GM19452 (cell line): ENCODE results near the gene HNMT.
"Not testable (repeated sequence)": the region's sequence is repeated elsewhere in the genome, so short reads cannot be mapped to it uniquely, and the experiment has no call there.

Experiments
- ATAC-seq: cut with Tn5 transposase; IDR thresholded peaks from one replicate; pipeline ENCODE4 v1.9.1; 2021; ENCODE audit not compliant: unreplicated experiment

The HNMT gene

DNA sequence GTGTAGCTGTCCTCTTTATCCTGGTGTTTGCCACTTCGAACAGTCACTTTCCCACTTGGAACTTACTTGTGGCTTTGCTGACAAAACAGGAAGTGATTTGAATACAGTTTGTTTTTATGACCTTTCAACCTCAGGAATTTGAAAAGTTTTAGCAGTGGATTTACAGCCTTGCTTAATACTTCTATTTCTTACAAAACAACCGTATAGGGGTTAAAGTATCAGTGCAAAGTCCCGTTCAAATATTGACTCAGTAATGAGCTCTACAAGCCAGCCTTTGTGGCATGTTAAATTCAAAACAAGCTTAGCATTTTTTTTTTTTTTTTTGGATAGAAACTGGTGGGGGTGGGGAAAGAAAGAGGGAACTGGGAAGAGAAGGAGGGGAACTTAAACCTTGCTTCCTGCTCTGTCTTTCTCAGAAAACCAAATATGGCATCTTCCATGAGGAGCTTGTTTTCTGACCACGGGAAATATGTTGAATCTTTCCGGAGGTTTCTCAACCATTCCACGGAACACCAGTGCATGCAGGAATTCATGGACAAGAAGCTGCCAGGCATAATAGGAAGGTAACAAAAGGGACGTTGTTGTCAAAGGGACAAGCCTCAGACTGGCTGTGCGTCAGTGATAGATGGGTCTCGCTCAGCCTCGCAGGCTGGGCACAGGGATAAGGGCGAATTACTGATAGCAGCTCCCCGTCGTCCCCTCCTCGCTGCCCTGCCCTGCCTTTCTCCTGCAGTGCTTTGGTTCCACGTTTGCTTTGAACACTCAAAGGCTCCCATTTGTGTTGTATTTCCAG lies at the start of gene HNMT:
HNMT (plus strand) TSS at position 408 of the 793 bp plus-strand sequence; CDS start at position 427, 19 bp downstream.
- no peak for ATAC-seq

DNA sequence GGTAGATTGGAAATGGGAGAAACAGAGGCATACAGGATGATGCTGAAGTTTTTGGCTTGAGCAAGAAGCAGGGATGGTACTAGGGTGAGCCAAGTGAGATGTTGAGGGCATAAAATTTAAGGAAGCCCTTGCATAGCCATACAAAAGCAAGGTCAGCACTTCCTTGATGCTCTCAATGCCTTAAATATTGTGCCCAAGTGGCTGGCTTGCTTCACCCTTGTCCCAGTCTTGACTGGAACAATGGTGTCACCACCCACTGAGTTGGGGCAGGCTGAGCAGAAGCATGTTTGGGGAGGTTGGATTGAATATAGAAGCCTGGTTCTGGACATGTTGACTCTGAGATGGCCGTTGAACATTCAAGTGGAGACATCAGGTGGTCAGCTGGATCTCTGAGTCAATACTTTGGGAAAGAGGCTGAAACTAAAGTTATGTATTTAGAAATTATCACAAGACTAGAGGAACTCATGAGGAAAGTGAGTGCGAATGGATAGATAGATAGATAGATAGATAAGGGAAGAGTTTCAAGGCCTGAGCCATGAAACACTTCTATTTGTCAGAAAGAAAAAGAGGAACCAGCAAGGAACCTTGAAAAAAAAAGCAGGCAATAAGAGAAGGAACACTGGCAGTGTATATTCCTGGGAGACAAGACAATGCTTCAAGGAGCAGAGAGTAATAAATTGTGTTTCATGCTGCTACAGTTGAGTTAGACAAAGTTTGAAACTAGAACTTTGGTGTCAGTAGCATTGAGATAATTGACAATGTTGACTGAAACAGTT lies 43.0 kb upstream of the HNMT start:
- no peak for ATAC-seq

DNA sequence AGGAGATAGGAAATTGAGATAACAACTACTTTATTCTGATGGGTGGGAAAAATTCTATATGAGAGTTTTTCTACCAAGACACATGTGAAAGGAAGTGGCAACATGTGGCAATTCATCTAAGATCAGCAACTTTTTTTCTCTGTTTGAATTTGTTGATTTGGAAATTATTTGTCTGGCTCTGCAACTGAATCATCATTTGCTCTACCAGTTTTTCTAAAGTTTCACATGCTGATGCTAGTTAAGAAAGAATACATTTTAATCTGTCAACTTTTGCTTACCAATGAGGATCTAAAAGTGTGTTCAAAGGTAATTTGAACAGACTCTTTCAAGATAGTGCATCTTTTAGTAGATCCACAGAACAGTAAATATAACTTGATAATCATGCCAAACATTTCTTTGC lies 42.1 kb upstream of the HNMT start:
- ATAC-seq = not testable (repeated sequence)

DNA sequence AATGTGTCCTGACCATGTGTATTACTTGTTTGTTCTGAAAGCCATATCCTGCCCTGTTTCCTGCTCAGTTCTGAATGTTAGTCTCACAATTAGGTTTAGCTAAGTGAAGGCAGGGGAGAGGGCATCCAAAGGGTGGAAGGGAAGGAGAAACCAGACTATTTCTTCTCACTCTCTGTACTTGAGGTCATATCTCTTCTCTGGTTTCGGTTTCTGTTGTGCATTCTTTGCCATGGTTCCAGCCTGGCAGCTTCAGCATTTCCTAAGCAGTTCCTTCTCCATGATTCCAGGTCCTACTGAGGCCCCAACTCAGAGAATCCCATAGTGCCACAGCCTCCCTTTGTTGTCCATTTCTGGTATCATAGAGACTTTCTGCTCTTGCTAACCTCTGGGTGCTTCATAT lies 40.3 kb upstream of the HNMT start:
- ATAC-seq = no peak

DNA sequence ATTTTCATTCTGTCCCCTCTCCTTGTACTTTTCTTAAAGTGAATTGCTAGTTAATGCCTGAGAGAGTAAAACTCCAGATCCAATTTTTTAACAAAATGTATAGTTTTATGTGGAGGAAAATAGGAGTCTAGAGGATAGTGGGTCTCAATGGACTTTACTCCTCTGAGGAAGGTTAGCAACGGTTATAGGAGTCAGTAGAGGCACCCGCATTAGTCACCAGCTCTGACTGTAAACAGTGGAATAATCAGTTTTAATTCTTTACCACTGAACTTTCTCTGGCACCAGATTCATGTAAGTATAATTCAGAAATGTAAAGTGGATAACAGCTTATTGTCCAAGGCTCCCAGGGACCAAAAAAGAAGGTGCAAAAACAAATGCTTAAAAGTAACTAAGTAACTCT lies 38.7 kb upstream of the HNMT start:
- no peak for ATAC-seq

- ATAC-seq = no peak
Measured at GRCh38 chr2:137927846-137928245, 36.4 kb upstream of the HNMT start.

- no peak for ATAC-seq
Measured at GRCh38 chr2:137928547-137929518, 35.4 kb upstream of the HNMT start.

GRCh38 chr2:137929519-137929916 lies 34.8 kb upstream of the HNMT start:
- ATAC-seq = no peak

DNA sequence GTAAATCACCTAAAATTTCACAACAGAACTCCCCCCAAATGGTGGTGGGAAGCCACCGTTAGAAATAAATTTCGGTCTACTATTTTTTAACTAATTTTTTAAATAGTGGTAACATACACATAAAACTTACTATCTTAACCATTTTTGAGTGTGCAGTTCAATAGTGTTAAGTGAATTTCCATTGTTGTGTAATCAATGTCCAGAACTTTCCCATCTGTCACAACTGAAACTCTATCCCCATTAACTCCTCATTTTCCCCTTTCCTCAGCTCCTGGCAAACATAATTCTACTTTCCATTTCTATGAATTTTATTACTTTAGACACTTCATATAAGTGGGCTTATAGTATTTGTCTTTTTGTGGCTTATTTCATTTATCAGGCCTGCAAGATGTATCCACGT lies 34.1 kb upstream of the HNMT start:
- ATAC-seq = no peak

GRCh38 chr2:137935591-137935990 lies 28.7 kb upstream of the HNMT start:
- ATAC-seq = no peak

GRCh38 chr2:137937246-137937645 lies 27.0 kb upstream of the HNMT start:
- ATAC-seq = no peak

- no peak for ATAC-seq
Measured at GRCh38 chr2:137937778-137938177, 26.5 kb upstream of the HNMT start.

DNA sequence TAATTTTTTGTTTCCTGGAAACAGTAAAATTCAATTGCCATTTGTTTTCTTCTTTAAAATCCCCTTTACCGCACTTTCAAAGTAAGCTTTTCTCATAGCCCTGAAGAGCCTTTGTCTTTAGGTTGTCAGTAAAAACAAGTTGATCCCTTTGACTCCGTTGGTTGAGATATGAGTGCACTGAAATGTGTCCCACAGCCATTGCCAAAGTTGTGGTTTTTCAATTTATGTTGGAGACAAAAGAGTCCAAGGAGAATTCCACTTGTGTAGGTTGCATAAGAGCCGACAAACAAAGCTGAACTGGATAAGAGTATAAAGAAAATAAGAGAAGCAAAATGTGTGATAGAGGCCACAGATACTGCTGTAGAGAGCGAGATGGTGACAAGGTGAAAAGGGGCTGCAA lies 26.1 kb upstream of the HNMT start:
- ATAC-seq = no peak

- ATAC-seq = no peak
Measured at GRCh38 chr2:137939026-137939425, 25.2 kb upstream of the HNMT start.

DNA sequence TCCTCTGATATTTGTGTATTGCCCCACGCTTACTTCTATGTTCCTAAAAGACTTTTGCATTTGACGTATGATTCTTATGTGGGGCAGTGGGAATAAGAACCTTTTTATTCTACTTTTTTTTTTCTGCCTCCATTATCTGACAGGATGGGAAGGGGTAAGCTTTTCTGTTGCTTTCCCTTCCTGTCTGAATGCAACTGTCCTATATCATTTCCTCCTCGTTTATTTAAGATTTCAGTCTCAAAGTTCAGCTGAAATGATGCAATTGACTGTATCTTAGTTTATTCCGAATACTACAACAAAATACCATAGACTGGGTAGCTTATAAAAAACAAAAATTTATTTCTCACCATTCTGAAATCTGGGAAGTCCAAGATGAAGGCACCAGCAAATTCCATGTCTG lies 24.1 kb upstream of the HNMT start:
- ATAC-seq = no peak

- no peak for ATAC-seq
Measured at GRCh38 chr2:137942037-137942832, 22.0 kb upstream of the HNMT start.

DNA sequence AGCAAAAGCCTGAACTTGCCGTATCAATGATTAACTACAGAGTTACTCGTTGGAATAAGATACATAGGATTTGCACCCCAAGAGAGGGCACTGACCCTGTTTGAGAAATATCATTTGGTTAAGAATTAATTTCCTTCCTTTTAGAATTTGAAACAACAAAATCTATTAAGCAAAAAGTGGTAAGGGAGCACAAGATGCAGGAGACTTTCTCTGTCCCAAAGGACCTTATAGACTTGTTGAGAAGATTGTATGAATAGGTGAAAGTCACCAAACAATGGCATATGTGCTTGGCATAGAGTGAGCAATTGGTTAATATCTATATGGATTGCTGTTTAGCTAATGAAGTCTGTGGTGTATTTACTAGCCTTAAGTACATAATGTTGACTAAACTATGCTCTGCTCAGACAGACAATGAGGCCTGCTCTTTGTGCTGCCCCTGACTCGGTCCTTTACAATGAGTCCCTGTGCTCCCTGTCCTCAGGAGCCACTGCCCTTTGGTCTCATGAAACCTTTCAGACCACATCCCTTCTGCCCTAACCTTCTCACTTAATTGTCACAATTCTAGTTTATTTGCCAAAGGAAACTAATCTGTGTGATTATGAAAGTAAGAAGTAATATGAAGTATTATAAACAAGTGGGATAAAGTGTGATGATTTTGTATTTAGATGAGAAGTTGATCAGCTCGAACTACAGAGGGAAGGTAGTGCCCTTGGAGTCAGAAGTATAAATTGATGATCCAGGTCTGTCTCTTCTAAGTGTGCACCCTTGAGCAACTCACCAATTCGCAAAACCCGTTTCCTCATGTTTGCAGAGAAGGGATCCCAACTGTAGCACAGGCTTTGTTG lies 21.2 kb upstream of the HNMT start:
- no peak for ATAC-seq

- no peak for ATAC-seq
Measured at GRCh38 chr2:137943678-137944347, 20.5 kb upstream of the HNMT start.

GRCh38 chr2:137944714-137945113 lies 19.6 kb upstream of the HNMT start:
- no peak for ATAC-seq
